HG02981 (cell line): Measurements from ENCODE around the gene COPS9.

Source experiments
- ATAC-seq: cut with Tn5 transposase; IDR thresholded peaks from one replicate; pipeline ENCODE4 v1.9.1; 2021; ENCODE audit warnings: mild to moderate bottlenecking, moderate library complexity; ENCODE audit not compliant: unreplicated experiment

The COPS9 gene

DNA sequence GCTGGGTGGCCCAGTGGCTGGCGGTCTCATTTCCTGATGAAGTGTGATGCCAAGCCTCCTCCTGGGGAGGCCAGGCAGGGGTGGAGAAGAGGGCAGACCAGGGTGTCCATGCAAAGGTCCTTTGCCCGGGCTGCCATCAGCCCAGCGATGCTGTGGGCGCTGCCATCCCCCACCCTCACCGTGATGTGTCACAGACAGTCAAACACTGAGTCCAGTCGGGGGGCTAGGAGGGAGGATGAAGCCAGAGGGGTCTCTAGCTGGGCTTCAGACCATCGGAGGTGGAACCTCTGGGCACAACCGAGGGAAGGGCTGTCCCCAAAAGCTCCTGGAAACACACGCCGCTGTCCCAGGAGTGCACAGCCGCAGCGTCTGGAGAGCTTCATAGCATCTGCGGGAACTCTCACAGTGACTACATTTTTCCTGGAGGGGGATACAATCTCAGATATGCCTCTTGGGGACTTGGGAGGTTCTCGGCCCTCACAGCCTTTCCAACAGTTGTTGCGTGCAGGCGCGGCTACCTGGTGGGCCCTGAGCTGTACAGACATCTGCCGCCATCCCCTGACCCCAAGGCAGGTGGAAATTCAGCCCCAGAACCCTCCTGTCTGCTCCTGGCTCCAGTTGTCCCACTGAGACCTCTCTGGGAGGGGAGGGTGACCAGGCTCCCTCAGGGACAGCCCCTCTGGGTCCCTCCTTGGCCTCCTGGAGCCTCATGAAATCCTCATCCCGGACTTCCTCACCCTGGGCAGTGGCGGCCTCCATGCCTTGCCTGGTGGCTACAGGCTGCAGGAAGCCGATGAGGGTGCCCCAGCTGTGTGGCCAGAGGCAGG, 30.9 kb upstream of the COPS9 start:
- no peak for ATAC-seq

GRCh38 chr2:240166191-240166590, 30.1 kb upstream of the COPS9 start:
- no peak for ATAC-seq

DNA sequence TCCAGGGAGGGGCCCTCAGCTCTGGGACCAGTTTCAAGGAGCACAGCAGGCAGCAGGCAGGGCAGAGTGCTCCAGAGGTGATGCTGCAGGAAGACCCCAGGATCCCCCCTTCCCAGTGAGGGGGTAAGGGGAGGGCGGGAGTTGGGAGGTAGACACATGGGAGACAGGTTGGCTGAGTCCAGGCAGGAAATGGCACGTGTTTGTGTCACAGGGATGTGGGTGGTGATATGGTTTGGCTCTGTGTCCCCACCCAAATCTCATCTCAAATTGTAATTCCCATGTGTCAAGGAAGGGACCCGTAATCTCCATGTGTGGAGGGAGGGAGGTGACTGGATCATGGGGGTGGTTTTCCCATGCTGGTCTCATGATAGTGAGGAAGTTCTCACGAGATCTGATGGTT, 29.6 kb upstream of the COPS9 start:
- no peak for ATAC-seq

- ATAC-seq = no peak
Measured at GRCh38 chr2:240165034-240165433, 28.9 kb upstream of the COPS9 start.

GRCh38 chr2:240164586-240164985, 28.5 kb upstream of the COPS9 start:
- ATAC-seq = no peak

DNA sequence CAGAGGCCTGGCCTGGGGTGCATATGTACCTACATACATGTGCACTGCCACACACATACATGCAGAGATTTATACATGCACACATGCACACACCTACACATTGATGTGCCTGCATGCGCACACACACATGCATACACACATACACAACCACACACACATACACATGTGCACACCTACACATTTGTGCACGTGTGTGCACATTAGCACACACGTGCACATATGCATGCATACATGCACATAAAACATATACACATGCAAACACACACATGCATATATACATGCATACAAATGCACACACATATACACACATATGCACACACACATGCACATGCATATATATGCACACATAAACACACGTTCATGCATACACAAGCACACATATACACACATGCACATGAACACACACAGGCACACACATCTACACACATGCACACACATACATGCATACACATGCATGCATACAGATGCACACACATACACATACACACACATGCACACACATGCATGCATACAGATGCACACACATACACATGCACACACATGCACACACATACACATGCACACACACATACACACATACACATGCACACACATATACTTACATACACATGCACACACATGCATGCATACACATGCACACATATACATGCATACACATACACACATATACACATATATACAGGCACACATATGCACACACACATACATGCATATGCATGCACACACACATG, 27.9 kb upstream of the COPS9 start:
- ATAC-seq = no peak

DNA sequence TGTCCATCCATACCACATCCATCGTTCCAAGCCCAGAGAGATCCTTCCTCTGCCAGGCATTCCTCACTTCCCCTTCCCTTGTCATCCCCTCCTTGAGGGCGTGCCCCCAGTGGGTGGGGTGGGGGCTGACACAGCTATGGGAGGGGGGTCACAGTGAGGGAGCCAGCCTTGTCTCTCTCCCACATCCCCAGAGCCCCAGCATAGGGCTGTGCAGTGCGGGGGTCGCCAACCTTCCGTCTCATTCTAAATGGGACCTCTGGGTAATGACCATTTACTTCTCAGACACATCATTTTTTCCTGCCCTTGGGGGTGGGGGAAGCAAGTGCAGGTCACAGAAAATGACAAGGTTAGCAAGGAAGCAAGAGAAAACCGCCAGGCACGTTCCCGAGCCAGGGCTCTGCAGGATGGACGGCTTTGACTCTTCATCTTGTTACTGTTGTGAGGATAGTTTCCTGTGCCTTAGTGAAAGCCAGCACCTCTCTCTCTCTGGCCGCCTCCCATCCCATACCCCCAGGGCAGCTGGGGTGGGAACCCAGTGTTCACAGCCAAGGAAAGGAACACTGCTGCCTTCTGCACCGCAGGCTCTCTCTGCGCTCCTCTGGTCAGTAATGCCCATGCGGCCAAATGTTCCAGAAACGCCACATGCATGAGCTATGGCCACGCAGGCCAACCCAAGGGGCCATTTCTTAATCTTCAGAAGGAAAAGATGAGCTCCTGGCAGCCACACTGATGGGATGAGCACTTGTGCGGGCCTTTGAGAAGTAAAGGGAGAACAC, 27.0 kb upstream of the COPS9 start:
- ATAC-seq = no peak

GRCh38 chr2:240162531-240162930, 26.4 kb upstream of the COPS9 start:
- ATAC-seq = no peak

GRCh38 chr2:240162032-240162431, 25.9 kb upstream of the COPS9 start:
- no peak for ATAC-seq

GRCh38 chr2:240161087-240161750, 25.1 kb upstream of the COPS9 start:
- ATAC-seq = no peak

- no peak for ATAC-seq
Measured at GRCh38 chr2:240160291-240161086, 24.4 kb upstream of the COPS9 start.

DNA sequence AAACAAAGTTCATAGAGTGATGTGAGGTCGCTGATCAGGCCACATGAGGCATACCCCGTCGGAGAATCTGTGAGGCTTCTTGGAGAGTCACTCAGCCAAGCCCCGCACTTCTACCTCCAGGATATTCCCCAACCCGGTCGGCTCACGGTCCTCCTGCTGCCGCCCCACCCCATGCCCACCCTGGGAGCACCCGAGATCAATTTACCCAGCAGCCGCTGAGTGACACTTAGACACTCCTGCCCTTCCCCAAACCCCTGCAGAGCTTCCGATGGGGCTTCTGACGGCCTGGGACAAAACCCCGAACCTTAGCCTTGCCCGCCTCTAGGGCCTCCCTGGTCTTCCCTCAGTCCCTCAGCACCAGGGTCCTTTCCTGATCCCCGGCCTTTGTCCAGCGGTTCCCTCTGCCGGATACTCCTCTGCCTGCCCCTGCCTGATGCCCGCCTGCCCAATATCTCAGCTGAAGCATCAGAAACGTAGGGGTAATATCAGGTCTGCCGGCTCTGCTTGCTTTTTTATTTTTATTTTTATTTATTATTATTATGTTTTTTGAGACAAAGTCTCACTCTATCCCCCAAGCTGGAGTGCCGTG, 23.2 kb upstream of the COPS9 start:
- ATAC-seq = no peak

GRCh38 chr2:240157147-240157470, 21.0 kb upstream of the COPS9 start:
- ATAC-seq = no peak

DNA sequence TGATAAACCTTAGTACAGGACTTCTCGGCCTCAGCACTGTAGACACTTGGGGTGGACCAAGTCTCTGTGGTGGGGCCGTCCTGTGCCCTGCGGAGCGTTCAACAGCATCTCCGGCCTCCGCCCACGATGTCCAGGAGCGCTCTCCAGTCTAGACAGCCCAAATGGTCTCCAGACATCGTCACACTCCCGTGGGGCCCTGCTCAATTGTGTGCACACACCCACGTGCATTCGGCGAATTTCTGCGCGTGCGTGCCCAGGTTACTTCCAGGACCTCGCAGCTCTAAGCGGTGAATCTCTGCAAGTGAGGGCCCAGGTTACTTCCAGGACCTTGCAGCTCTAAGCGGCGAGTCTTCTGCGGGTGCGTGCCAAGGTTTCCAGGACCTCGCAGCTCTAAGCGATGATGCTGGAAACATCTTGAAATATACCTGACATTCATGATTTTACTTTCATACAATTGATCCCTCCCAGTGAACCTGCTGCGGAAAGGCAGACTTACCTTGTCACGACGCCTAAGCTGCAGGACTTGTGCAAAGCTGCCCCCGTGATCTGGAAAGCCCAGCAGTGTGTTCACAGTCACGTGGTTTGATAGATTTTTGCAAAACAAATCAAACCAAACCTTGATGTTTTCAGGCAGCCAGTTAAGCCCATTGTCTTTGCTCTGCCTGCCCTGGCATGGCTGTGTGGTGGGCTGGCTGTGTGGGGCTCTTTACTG, 20.5 kb upstream of the COPS9 start:
- ATAC-seq = no peak

GRCh38 chr2:240155745-240156390, 19.8 kb upstream of the COPS9 start:
- no peak for ATAC-seq

GRCh38 chr2:240155048-240155744, 19.1 kb upstream of the COPS9 start:
- no peak for ATAC-seq

GRCh38 chr2:240154606-240155005, 18.5 kb upstream of the COPS9 start:
- ATAC-seq = no peak

DNA sequence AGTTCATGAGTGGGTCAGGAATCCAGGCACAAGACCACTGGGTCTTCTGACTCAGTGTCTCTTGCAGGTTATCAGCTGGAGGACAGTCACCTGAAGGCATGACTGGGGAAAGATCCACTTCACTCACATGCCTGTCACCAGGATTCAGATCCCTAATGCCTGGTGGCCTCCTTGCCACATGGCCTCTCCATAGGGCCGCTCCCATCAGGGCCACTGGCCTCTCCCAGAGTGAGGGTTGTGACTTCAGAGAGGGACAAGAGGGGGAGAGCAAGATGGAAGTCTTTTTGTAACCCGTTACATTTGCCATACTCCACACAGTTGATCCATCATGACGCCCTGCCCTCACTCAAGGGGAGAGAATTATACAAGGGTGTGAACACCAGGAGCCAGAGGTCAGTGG, 17.3 kb upstream of the COPS9 start:
- no peak for ATAC-seq
